GM18526 (cell line): Measurements from ENCODE around the gene RFPL4A.
"Not testable (repeated sequence)": the region's sequence is repeated elsewhere in the genome, so short reads cannot be mapped to it uniquely, and the experiment has no call there.

ENCODE experiments used
- POLR2A ChIP-seq: IDR thresholded peaks from 3 replicates; pipeline ENCODE4 v1.6.1; 2011; ENCODE audit not compliant: insufficient read length; ENCODE audit errors: extremely low read depth

RFPL4A gene

DNA sequence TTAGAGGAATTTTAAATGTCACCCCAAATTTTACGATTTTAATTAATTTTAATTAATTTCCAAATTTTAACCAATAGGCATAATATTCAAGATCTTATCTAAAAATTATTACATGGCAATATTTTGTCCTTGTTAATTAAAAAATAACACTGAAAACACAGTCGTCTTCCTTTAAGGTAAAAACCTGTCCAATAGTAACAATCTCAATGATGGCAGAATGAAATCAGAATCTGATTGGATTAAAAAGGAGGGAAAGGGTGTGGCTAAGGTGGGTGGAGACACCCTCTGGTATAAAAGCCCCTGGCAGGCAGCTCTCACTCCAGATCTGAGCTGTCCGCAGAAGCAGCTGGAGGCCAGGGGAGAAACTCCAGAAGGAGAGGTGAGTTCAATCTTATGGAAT is at the start of gene RFPL4A:
TSS of gene RFPL4A (plus strand) at position 301 of the 400 bp plus-strand sequence. CDS start 2,704 bp downstream, outside the sequence.
- TF ChIP-seq POLR2A: not testable (repeated sequence)

DNA sequence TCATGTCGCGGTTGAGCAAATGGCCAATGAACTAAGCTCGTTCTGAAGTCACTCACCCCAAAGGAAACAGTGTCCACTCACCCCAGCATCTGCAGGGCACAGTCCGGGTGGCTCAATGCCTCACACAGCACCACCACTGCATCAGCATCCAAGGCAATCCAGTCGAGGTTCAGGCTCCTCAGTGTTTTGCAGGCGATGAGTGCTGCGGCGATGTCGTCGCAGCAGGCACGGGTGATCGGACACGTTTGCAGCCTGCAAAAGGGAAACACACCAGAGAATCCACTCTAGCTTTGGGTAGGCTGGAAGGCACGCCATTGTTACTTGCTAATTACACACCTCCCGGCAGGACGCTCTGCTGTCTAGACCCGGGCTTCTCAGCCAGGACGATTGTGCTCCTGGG is 47.2 kb upstream of the RFPL4A start:
- no peak for TF ChIP-seq POLR2A

DNA sequence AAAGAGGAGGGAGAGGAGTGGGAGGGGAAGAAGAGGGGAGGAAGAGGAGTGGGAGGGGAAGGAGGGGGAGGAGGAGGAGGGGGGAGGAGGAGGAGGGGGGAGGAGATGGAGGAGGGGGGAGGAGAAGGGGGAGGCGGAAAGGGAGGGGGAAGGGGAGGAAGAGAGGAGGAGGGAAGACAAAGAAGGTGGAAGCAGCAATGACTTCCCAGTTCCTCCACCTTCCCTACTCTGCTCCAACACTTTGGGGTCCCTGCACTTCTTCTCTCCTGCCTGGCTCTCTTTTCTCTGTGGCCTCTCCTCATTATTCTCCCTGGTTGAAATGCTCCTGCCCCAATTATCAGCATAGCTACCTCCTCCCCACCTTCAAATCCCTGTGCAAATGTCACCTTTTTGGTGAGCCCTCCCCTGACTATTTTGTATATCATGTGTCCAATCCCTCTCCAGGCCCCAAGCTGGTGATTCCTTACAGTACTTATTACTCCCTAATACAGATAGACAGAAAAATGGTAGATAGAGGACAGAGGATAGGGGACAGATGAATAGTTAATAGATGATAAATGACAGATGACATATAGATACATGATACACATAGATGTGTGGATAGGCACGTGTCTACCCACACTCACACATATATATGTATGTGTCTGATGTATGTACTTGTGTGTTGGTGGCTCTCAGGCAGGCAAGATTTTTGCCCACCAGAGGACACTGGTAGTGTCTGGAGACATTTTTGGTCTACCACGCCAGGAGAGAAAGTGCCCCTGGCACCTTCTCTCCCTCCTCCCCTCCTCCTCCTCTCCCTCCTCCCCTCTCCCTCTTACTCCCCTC is 45.9 kb upstream of the RFPL4A start:
- no peak for TF ChIP-seq POLR2A

DNA sequence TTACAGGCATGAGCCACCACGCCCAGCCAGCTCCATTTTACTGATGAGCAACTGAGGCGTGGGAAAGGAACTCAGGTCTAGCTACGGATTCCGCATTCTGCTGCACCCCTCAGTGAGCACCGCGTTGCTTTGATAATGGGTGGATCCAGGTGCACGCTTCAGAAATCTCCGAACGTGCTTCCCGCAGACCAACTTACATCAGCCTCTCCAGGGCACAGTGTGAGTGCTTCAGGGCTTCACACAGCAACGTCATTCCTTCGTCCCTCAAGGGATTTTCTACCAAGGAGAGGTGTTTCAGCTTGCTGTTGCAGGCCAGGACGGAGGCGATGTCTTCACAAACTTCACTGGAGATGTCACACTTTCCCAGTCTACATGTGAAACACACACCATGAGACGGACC is 42.4 kb upstream of the RFPL4A start:
- TF ChIP-seq POLR2A: no peak

DNA sequence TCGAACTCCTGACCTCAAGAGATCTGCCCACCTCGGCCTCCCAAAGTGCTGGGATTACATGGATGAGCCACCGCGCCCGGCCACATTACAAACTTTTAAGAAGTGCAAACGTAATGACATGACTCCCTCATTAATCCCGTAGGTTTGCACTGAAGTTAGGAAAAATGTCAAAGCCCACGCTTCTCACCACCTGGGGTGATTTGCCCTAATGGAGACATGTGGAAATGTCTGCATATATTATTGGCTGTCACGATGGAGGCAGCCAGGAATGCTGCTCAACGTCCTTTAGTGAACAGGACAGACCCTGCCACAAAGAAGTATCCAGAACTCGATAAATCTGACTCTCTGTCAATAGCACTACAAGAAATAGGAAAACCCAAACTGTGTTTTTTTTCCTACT is 41.6 kb upstream of the RFPL4A start:
- TF ChIP-seq POLR2A: no peak

DNA sequence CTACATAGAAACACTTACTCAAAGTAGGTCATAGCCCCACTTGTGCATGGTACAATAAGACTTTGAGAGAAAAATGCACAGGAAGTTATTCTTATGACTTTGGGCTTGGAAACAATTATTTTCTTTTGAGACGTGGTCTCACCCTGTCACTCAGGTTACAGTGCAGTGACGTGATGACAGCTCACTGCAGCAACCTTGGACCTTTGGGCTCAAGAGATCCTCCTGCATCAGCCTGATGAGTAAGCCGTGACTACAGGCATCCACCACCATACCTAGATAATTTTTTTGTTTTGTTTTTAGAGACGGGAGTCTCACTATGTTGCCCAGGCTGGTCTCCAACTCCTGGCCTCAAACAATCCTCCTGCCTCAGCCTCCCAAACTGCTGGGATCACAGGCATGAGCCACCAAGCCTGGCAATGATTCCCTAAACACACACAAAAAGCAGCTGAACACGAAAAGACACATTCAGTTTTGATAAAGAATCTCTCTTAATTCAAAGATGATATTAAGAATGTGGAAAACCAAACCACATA is 38.6 kb upstream of the RFPL4A start:
- TF ChIP-seq POLR2A: no peak

DNA sequence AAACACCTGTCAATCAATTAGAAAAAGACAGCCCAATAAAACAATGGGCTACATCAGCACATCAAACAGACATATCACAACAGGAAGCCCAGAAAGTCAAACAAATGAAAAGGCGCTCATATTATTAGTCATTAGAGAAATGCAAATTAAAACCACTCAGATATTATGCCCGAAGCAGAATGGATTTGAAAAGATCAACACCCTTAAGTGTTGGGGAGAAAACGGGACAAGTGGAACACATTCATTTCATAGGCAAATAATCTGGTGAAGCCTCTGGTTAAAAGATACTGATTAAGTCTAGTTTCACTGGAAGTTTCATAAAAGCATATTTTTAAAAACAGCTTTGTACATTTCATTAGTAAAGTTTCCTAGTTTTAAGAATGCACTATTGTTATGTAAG is 38.1 kb upstream of the RFPL4A start:
- TF ChIP-seq POLR2A: no peak

DNA sequence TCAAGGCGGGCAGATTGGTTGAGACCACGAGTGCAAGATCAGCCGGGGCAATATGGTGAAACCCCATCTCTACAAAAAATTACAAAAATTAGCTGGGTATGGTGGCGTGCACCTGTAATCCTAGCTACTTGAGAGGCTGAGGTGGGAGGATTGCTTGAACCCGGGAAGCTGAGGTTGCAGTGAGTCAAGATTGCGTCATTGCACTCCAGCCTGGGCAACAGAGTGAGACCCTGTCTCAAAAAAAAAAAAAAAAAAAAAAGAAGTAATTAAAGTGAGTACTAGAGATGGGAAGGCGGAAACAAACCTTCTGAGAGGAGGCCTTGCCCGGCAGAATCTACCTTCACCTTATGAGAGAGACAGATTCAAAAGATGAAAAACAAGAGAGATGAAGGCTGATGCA is 35.4 kb upstream of the RFPL4A start:
- no peak for TF ChIP-seq POLR2A

DNA sequence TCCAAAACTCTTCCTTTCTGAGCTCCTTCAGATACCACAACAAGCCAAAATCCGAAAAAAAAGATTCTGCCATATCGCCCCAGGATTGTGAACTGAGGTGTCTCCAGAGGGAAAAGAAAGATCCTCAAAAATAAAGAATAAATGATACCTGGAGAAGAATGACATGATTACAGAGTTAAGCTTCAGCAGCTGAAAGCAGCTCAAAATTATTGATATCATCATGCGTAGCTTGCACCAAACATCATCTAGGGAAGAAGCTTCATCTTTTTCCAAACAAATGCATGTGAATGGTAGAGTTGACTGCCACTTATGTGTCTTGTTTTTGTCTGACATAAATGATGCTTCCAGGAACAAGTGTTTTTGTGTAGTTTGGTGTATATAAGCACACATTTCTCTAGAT is 20.6 kb upstream of the RFPL4A start, which contains the start of gene NLRP9:
TSS of gene NLRP9 (minus strand) at position 101 of the 400 bp plus-strand sequence. CDS start at position 73, 28 bp downstream.
- no peak for TF ChIP-seq POLR2A

DNA sequence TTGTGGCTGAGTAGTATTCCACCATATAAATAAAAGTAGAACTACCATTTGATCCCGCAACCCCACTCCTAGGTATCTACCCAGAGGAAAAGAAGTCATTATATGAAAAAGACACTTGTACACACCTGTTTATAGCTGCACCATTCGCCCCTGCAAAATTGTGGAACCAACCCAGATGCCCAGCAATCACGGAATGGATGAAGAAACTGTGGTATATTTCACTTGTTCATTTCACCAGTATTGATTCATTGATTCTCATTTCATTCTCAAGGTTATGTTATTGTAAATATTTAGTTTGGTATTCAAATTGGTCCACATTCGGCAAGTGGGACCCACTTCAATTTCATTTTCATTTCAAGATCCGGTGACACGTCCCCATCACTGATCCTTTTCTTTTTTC is 8.2 kb upstream of the RFPL4A start:
- TF ChIP-seq POLR2A: no peak

DNA sequence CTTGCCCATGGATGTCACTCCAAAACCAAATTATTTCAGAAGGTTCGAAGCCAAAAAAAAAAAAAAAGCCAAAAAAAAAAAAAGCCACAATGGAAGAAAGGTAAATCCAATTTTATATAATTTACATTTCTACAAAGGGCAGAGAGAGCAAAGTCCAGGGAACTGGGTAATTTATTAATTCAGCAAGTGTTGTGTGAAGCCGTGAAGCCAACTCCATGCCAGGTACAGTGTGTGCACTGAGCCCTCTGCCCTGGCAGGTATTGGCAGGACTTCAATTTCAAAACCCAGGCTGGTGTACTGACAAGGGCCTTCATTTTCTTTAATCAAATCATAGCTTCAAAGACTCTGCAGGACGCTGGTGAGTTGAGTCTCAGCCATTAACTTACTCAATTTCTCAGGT is 5.5 kb upstream of the RFPL4A start:
- TF ChIP-seq POLR2A: no peak

DNA sequence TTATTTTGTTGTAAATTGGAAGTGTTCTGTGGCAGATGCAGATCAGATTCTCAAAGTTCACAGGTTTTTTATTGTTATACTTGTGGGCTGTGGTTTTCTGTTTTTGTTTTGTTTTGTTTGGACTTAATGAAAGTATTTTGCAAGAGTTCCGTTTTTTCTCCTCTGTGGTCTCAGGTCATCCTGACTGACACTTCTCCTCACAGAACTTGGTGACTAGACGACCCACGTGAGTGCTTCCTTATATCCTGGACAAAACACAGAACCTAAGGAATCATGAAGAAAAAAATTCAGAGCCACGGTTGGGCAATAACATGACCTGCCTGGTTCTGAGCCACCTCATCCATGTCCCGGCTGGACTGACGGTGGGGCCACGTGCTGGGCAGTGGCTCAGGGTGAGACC is 7.6 kb downstream of the RFPL4A start:
- TF ChIP-seq POLR2A: no peak

DNA sequence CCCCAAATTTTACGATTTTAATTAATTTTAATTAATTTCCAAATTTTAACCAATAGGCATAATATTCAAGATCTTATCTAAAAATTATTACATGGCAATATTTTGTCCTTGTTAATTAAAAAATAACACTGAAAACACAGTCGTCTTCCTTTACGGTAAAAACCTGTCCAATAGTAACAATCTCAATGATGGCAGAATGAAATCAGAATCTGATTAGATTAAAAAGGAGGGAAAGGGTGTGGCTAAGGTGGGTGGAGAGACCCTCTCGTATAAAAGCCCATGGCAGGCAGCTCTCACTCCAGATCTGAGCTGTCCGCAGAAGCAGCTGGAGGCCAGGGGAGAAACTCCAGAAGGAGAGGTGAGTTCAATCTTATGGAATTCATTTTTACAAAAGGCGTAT is 9.9 kb downstream of the RFPL4A start, which contains the start of gene RFPL4AL1:
TSS of gene RFPL4AL1 (plus strand) at position 301 of the 400 bp plus-strand sequence. CDS start 2,687 bp downstream, outside the sequence.
- TF ChIP-seq POLR2A: not testable (repeated sequence)

DNA sequence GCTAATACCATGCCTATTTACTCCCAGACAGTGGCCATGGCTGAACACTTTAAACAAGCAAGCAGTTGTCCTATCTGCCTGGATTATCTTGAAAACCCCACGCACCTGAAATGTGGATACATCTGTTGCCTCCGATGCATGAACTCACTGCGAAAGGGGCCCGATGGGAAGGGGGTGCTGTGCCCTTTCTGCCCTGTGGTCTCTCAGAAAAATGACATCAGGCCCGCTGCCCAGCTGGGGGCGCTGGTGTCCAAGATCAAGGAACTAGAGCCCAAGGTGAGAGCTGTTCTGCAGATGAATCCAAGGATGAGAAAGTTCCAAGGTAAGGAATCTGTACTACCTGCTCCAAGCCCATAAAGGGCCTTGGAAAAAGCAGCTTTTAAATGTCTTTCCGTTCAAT is 18.6 kb downstream of the RFPL4A start:
- no peak for TF ChIP-seq POLR2A

DNA sequence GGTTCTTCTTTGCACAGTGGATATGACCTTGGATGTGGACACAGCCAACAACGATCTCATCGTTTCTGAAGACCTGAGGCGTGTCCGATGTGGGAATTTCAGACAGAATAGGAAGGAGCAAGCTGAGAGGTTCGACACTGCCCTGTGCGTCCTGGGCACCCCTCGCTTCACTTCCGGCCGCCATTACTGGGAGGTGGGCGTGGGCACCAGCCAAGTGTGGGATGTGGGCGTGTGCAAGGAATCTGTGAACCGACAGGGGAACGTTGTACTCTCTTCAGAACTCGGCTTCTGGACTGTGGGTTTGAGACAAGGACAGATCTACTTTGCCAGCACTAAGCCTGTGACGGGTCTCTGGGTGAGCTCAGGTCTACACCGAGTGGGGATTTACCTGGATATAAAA is 19.4 kb downstream of the RFPL4A start:
- TF ChIP-seq POLR2A: no peak

DNA sequence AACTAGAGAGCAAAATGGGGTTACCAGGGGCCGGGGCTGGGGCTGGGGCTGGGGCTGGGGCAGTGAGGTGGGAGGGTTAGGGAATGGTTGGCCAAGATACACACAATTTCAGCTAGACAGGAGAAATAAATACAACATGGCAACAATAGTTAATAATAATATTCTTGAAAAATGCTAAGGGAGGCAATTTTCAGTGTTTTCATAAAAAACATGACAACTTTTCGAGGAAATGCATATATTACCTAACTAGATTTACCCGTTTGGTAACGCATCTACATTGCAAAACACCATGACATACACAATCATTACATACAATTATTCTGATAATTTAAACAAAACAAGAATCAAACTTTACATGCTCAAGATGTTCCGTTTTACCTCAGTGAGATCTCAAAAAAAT is 22.2 kb downstream of the RFPL4A start:
- TF ChIP-seq POLR2A: no peak
